CD1c-positive myeloid dendritic cell (primary cell): Measurements from ENCODE around the gene SS18L1.

Experiments
- DNase-seq: peaks from one replicate; pipeline ENCODE4 v3.0.0-alpha.2; 2016; ENCODE audit errors: extremely low spot score

The SS18L1 gene

DNA sequence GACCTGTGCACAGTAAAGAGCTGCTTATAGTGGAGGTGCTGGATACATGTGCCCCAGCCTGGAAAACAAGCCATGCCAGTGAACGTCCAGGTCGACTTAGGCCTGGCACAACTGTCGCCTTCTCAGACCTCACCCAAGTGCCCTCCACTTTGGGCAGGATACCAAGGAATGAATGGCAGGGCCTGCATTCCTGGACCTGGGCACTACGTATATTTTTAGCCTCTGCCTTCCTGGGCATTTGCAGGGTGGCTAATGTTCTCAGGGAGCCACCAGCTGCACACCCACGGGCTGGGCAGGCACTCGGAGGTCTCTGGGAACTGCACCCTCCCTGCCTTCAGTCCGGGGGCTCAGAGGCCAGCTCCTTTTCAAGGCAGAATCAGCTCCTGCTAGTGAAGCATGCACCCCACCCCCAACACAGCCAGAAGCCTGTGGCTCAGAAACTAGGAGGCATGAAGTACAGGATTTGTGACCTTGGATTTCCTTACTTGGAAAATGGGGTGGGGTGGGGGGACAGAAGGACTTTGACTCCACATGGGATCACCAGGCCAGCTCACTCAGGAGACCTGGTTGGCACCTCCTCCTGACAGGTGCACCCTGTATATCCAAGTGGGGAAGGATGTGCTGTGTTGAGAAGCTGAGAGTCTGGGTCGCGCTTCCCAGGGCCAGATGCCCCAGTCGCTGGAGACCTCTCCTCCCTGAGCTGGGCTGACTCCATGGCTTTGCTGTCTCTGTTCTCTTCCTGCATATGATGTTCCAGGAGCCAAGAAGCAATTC is 23.8 kb upstream of the SS18L1 start:
- no peak for DNase-seq

GRCh38 chr20:62120365-62120762 is 23.2 kb upstream of the SS18L1 start:
- no peak for DNase-seq

DNA sequence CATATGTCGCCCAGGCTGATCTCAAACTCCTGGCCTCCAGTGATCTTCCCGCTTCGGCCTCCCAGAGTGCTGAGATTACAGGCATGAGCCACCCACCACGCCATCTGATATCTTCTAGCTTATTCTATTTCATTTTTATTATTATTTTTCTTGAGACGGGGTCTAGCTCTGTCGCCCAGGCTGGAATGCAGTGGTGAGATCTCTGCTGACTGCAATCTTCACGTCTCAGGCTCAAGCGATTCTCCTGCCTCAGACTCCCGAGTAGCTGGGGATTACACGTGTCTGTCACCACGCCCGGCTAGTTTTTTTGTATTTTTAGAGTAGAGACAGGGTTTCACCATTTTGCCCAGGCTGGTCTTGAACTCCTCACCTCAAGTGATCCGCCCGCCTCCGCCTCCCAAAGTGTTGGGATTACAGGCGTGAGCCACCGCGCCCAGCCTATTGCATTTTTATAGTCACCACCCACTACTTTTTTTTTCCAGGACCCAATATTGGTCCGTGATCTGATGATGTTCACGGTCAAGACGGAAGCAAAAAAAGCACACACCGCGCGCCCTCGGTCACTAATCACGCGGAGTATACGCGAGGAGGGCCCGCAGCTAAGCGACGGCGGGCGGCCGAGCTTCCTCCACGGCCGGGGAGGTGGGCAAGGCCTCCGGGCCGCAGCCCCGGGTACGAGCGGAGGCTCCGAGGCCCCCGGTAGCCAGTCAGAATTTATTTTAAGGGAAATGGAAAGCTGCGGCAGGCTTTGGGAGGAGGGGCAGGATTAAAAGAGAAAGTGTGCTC is 22.4 kb upstream of the SS18L1 start:
- DNase-seq: peak; percentile 89

- peak; percentile 99 for DNase-seq
These were observed 21.6 kb upstream of the SS18L1 start, which contains the start of gene LSM14B for GRCh38 chr20:62121776-62122653. TSS of gene LSM14B (plus strand) at chr20:62122475. CDS start at chr20:62122667, 192 bp downstream.

DNA sequence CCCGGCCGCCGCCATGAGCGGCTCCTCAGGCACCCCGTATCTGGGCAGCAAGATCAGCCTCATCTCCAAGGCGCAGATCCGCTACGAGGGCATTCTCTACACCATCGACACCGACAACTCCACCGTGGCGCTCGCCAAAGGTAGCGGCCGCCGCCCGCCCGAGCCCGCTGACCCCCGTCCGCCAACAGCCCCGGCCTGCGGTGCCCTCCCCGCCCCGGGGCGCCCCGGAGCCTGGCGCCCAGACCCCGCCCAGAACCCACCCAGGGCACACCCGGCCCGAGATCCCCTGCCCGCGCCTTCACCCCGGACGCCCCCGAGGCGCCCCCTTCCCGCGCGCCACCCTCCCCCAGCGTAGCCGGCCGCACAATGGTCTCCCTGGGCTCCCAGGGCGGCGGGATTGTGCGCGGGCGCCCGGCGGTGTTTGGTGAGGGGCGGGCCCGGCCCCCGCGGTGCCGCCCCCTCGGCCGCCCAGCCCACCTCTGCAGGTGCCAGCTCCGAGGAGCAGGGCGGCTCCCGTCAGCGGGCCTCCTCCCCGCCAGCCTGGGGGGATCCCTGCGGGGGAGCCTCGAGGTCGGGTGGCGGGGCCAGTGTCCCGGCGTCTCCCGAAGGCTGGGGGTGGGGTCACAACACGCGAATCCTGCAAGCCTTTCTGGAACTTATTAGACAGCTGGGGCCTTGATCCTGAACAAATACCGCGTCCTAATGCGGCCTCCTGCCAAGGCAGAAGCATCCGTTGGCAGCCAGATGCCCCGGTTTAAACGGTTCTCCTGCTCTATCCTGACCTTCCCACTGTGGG is 20.7 kb upstream of the SS18L1 start:
- peak; percentile 8 for DNase-seq

DNA sequence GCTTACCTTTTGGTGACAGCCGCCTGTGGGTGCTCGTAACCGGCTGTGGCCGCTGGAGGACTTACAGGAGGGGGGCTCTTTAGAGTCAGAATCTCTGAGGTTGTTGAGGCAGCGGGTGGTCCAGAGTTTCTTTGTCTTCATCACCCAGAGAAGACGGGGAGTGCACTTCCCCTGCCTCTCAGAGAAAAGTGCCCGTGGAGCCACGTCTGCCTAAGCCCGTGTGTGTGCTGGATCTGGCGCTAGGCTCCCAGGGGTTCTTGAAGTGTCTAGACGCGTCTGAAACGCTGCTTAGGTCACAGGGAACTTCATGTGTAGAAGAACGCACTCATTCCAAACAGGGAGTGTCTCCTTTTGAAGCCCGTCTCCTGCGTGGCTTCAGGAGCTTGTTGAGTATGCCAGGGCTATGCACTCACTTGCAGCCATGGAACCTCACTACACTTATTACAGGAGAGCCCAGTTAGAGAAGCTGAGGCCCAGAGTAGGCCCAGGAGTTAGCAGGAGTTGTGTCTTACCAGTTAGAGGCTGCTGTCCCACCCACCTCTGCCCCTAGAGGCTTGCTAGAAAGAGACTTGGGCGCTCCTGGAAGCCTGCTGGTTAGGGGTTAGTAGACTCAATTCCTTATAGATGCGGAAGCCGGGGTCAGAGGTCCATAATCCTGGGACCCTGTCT is 20.0 kb upstream of the SS18L1 start:
- no peak for DNase-seq

GRCh38 chr20:62126141-62126540 is 17.4 kb upstream of the SS18L1 start:
- no peak for DNase-seq

DNA sequence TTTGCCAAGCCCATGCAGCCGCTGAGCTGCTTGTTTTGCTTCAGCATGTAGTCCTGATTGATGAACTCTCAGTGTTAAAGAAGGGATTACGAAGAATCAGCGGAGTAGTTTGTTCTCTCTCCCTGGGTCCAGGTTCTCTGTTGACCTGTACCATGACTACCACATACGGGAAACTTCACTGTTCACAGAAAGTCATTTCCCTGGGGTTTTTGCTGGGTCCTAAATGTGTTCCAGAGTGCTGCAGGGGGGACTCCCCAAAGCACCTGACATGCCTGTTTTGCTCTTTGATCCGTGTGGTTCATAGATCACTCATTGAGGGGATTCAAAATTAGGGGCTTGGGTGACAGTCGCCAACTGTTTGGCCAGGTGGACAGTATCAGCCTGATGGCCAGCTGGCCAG is 15.8 kb upstream of the SS18L1 start:
- no peak for DNase-seq

GRCh38 chr20:62128502-62128901 is 15.1 kb upstream of the SS18L1 start:
- DNase-seq: no peak

GRCh38 chr20:62129731-62130531 is 13.6 kb upstream of the SS18L1 start:
- no peak for DNase-seq

DNA sequence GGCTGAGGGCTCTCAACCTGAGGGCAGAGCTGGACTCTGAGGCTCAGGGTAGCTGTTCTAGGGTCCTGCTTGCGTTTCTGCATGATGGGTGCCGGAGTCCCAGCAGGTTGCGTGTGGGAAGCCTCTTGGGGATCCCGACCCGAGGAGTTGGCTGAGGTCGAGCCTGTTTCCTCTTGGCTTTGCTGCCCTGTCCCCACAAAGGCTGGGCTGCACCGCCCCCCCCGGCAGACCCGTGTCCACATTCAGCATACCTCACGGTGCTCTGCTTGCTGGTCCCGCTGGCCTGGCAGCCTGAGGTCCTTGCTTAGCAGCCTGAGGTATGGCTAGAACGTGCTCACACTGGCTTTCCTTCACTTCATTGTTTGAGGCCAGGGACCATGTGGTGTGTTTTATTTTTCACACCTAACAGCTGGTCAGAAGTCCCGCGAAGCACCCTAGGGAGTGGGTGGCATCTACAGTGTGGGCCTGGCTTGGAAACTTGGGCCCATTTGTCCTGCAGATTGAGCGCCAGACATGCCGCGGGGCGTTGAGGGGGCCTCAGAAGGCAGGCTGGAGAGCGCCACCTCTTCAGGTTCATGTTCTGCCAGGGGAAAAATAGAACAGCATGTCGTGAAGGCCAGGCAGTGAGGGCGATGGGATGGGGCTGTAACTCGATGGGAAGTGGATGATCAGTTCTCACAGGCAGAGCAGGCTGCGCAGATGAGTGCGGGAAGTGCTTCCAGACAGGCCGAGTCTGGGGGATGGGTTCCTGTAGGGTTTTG is 11.8 kb upstream of the SS18L1 start:
- DNase-seq: no peak

DNA sequence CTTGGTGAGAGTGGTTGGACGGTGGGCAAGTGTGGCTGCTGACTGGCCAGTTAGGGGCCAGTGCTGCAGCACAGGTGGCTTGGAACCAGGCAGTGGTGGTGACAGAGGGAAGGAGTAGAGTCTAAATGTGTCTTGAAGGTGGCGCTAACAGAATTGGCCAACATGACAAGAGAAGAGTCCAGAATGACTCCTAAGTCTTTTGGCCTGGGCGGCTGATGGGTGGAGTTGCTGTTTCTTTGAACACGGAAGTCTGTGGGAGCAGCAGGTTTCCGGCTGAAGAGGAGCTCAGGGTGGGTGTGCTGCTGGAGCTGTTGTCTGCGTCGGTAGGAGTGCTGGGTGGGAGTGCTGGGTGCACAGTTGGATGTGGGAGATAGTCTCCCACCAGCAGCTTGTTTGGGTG is 11.1 kb upstream of the SS18L1 start:
- DNase-seq: peak; percentile 56

DNA sequence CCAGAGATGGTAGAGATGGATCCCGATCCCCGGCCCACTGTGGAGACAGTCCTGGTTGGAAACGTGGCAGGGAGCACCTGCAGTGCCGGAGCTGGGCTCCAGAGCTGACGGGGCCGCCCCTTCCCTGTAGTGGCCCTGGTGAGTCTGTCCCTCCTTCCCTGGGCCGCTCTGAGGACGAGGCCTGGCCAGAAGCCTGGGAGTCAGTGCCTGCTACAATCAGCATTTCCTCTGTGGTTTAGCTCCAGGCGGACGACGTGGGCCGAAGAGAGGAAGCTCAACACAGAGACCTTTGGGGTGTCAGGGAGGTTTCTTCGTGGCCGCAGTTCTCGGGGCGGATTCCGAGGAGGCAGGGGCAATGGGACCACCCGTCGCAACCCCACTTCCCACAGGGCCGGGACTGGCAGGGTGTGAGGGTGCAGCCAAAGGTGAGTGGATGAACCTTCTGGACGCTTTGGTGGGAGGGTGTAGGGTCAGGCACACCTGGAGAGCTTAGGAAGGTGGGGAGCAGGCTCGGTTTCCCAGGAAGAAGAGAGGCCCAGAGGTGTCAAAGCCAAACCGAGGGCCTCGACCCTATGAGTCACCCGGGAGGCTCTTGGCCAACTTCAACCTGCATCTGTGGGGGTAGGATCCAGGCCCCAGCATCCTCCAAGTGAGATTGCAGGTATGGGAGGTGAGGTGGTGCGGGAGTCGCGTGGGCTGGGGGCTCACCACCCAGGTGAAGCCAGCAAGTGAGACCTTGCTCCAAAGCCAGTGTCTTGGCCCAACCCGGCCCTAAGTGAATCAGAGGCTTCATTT is 10.3 kb upstream of the SS18L1 start:
- peak; percentile 80 for DNase-seq

DNA sequence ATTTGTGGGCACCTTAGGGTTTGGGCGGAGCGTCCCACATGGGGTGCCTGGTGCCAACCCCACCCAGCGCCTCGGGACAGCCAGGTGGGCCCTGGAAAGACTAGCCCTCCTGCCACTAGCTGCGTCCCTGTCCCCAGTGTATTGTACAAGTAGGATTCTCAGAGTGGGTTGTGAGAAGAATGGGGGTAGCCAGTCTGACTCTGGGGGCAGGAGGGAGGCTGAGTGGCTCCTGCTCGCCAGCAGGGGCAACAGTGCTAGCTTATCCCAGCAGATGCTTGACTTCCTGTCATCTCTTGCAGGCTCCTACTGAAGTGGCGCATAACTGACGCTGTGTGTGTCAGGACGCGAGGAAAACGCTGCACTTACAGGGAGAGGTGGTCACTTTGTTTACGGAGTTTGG is 9.7 kb upstream of the SS18L1 start:
- no peak for DNase-seq

DNA sequence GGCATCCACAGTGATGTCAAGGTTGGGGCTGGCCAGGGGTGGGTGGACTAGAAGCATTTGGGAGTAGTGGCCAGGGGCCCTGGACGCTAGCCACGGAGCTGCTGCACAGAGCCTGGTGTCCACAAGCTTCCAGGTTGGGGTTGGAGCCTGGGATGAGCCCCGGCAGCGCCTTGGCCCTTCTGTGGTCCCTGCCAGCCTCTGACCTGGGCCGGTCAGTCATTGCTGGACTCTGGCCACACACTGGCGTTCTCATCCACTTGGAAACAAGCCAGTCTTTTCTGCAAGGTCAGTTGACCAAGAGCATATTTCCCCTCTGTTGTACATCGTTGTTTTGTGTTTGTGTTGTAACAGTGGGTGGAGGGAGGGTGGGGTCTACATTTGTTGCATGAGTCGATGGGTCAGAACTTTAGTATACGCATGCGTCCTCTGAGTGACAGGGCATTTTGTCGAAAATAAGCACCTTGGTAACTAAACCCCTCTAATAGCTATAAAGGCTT is 8.8 kb upstream of the SS18L1 start:
- no peak for DNase-seq

GRCh38 chr20:62135573-62136266 is 7.8 kb upstream of the SS18L1 start:
- no peak for DNase-seq

DNA sequence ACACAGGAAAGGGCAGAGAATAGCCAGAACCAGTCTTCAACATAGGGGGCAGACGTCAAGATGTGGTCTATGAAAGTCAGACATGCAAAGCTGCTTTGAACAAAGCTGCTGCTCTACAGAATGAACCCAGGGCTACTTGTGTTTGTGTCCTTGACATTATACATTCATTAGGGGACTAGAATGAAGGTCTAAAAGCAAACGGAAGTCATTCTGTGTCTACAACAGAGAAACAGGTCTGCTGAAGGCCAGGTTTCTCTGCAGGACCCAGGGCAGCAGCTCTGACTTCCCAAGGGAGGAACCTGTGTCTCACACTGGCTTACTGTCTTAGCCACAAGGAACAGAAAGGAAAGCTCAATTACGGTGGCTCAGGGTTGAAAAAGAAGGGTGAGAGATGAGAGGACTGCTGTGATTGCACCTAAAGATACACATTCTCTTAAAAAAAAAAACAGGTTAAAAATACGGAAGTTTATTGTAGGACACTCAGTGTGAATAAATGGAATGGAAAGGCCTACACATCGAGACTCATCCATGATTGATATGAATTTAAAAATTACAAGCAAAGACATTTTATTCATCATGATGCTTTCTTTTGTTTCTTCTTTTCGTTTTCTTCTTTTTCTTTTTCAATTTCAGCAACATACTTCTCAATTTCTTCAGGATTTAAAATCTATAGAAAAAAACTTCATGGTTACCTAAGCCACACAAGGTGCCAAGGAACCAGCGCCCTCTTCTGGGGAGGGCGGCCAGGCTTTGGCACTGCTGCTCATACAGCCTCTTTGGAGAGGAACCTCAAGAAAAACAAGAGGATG is 7.1 kb upstream of the SS18L1 start:
- DNase-seq: peak; percentile 83
